ENCODE results near the gene ZC3H12D. TPM values are rescaled to one million over a fixed set of nuclear protein-coding genes. Genes with fewer than 3 reads are reported as not detected.
"Not testable (repeated sequence)": the region's sequence is repeated elsewhere in the genome, so short reads cannot be mapped to it uniquely, and the experiment has no call there.

Gene ZC3H12D
- total and polyA plus RNA-seq, 5 experiments from 2014 or later, result 1.1 to 63.5 (median 1.7) TPM

DNA sequence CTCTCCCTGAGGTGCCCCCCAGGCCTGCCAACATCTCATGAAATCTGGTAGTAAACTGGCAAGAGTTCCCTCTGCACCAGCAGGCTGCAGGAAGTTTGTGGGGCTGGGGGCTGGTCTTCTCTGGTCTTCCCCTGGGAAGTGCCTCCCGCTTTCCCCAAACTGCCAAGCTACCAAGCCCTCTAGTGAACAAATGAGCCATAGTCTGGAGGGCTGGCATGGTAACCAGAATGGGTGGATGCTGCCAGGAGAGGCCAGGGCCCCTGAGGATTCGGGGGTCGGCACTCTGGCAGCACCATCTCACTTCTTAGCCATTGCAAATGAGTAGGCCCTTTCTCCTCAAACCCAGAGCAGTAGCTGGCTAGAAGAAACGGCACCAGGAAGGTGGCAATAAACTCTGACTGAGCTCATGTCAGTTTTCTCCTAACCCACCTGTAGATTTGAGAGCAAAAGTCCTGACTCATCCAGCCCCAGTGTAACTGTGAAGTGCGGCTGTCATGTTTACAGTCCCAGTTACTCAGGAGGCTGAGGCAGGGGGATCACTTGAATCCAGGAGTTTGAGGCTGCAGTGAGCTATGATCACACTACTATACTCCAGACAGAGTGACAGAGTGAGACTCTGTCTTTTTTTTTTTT, 35.9 kb downstream of the ZC3H12D start:
- no peak for ATAC-seq
- H3K27me3 Mint-ChIP-seq, result peaks cover 0 to 8% (median 0%) of the 10 kb centered on the region in 5 donors
- POLR2A ChIA-PET, result no interaction called here
- no peak overlapping the region for H3K4me3 Mint-ChIP-seq
- no peaks in the 10 kb centered on the region for H3K9me3 Mint-ChIP-seq
- no peak for DNase-seq
- H3K36me3 Mint-ChIP-seq, result peaks cover 0 to 16% (median 2%) of the 10 kb centered on the region in 3 donors
- H3K4me1 Mint-ChIP-seq, result peaks cover 0 to 16% (median 6%) of the 10 kb centered on the region in 4 donors
- peak overlapping the region in 2 of 10 donors; percentile 43 to 56 for H3K27ac Mint-ChIP-seq

DNA sequence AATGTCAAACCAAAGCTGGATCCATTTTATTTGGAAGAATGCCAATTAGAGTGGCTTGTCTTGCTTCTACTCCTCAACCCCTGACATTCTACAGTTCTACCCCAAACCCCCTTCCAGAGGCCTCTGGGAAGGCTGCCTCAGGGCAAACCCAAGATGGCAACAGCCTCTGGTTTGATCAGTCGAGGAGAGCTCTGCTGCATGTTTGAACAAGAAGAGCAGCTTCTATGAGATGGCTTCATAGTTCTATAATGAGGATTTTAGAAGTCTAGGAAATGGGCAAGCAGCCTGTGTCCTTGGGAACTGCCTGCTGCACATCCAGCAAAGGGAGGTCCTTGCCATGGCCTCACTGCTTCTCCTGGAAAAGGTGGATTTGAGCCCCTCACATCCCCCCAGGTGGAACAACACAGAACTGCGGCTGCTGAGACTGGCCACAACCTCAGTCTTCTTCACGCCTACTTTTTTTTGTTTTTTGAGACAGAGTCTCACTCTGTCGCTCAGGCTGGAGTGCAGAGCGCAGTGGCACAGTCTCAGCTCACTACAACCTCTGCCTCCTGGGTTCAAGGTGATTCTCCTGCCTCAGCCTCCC, 37.9 kb downstream of the ZC3H12D start:
- Mint-ChIP-seq H3K27me3 (peaks cover 0 to 7% (median 0%) of the 10 kb centered on the region in 5 donors), H3K27ac (peak overlapping the region in 2 of 10 donors; percentile 24 to 43), H3K4me3 (no peak overlapping the region), H3K4me1 (peaks cover 0 to 14% (median 6%) of the 10 kb centered on the region in 4 donors), H3K36me3 (peaks cover 0 to 5% (median 2%) of the 10 kb centered on the region in 3 donors), H3K9me3 (no peaks in the 10 kb centered on the region)
- DNase-seq, result no peak
- no peak for ATAC-seq
- POLR2A ChIA-PET, result interaction anchor here (0.6 kb wide), 1 partner anchor 19 kb away, joined by 3 read pairs; no protein-coding TSS in a partner anchor

DNA sequence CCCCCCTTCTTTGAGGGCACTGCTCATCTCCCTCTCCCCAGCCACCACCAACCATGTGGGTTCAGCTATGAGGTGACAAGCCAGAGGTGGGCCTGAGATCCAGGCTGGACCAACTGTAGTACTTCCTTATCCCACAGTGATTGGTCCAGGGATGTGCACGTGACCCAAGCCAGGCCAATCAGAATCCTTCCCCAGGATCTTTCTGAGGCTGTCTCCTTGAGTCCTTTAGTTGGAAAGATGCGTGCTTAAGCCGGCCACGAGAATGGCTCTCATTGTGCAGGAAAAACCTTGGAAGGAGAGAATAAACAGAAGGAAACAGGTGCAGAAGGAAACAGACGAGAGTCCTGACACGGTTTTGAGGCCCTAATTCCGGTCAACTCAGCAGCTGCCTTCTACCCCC, 39.2 kb downstream of the ZC3H12D start:
- DNase-seq (no peak), ATAC-seq (peak in 1 of 2 donors; percentile 19)
- Mint-ChIP-seq H3K4me1 (peaks cover 0 to 9% (median 5%) of the 10 kb centered on the region in 4 donors), H3K27ac (peak overlapping the region in 1 of 10 donors; percentile 13), H3K9me3 (no peaks in the 10 kb centered on the region), H3K36me3 (peaks cover 0 to 3% (median 2%) of the 10 kb centered on the region in 3 donors), H3K4me3 (no peak overlapping the region), H3K27me3 (peaks cover 0 to 4% (median 0%) of the 10 kb centered on the region in 5 donors)
- POLR2A ChIA-PET, result interaction anchor here (0.5 kb wide), 1 partner anchor 330 kb away, joined by 3 read pairs; no protein-coding TSS in a partner anchor

DNA sequence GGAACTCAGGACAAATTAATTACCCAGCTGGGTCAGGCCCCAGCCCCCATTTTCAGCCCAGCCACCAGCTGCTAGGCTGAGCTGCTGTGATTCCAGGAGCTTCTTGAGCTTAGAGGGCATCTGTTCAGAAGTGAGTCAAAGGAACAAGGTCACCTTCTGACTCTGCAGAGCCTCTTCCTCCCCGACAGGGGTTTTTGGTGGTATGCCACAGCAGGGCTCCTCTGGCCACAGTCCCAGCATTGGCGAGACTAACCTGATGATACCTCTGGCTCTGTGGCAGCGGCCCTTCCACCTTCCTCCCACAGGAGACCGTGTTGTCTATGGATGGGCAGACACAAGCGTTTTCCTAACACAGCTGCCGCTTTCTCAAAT, 39.7 kb downstream of the ZC3H12D start:
- Mint-ChIP-seq H3K4me1 (peaks cover 0 to 6% (median 3%) of the 10 kb centered on the region in 4 donors), H3K9me3 (no peaks in the 10 kb centered on the region), H3K27ac (no peak overlapping the region), H3K36me3 (peaks cover 0 to 2% (median under 1%) of the 10 kb centered on the region in 3 donors), H3K27me3 (peaks cover 0 to 4% (median 0%) of the 10 kb centered on the region in 5 donors), H3K4me3 (no peak overlapping the region)
- DNase-seq, result no peak
- peak in 1 of 2 donors; percentile 10 for ATAC-seq
- POLR2A ChIA-PET, result no interaction called here

DNA sequence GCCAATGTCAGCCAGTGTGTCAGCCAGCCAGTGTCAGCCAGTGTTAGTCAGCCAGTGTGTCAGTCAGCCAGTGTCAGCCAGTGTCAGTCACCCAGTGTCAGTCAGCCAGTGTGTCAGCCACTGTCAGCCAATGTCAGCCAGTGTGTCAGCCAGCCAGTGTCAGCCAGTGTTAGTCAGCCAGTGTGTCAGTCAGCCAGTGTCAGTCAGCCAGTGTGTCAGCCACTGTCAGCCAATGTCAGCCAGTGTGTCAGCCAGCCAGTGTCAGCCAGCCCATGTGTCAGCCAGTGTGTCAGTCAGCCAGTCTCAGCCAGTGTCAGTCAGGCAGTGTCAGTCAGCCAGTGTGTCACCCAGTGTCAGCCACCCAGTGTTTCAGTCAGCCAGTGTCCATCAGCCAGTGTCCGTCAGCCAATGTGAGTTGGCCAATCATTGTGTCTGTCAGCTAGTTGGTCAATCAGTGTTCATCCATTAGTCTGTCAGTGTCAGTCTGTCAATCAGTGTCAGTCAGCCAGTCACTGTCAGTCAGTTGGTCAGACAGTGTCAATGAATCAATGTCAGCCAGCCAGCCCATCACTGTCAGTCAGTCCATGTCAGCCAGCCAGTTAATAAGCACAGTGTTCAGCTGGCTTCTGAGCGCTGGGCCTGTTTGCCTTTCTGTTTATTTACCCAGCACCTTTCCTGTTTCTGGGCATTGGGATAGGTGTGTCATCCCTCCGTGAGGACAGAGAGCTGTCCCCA, 40.3 kb downstream of the ZC3H12D start:
- H3K27ac Mint-ChIP-seq, result peak overlapping the region in 1 of 10 donors; percentile 7
- H3K4me3 Mint-ChIP-seq, H3K4me1 Mint-ChIP-seq, H3K36me3 Mint-ChIP-seq, POLR2A ChIA-PET, H3K9me3 Mint-ChIP-seq, H3K27me3 Mint-ChIP-seq, DNase-seq: not testable (repeated sequence)
- peak in 1 of 2 donors; percentile 5 for ATAC-seq

DNA sequence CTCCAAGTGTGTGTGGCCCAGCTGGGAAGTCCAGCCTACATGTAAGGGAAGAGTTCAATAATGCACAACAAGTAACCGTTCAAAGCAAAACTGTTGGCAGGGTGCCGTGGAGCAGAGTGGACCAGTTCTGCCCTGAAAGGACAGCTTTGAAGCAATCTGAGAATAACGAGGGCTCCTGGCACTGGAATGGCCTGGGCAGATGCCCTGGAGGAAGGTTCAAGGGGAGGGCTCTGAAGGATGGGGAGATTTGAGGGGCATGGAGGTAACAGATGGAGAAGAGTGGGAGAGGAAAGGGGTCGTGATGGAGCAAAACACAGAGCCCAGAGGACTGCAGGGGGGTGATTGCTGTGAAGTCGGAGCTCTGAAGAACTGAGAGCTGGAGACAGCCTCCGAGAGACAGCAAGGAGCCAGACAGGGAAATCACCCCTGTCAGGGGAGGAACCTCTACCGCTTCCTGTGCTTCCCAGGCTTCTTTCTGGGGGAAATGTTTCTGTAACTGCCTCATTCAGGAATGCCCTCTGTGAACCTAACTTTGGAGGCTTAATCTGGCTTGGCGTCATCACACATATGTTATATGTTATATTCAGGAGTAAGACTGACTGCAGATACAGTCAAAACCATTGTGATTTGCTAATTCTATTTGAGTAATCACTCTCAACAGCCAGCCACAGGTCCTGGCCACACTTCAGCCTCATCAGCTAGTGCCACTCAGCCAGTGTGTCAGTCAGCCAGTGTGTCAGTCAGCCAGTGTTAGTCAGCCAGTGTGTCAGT, 41.2 kb downstream of the ZC3H12D start:
- no peaks in the 10 kb centered on the region for H3K27me3 Mint-ChIP-seq
- DNase-seq (no peak), ATAC-seq (no peak)
- peaks cover 0 to 8% (median 0%) of the 10 kb centered on the region in 4 donors for H3K4me1 Mint-ChIP-seq
- H3K27ac Mint-ChIP-seq, result peak overlapping the region in 2 of 10 donors; percentile 8 to 38
- H3K4me3 Mint-ChIP-seq, result no peak overlapping the region
- POLR2A ChIA-PET, result no interaction called here
- no peaks in the 10 kb centered on the region for H3K9me3 Mint-ChIP-seq
- H3K36me3 Mint-ChIP-seq, result peaks cover 0 to 2% (median 0%) of the 10 kb centered on the region in 3 donors

DNA sequence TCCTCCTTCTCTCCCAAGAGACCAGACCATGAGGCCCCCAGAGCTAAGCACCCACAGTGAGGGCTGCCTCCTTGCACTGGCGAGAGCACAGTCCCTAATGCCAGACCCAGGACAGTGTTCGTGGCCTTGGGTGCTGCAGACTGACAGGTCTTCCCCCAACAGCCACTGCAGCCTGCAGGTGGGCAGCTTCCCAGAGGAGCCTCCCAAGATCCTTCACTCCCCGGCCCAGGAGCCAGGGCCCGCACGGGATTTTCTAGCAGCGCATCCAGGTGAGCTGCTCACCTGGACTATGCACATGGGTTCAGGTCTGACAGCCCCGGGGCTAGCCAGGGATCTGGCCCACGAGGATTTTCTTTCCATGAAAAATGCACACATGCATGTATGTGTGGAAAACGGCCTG, 43.1 kb downstream of the ZC3H12D start:
- POLR2A ChIA-PET, result no interaction called here

DNA sequence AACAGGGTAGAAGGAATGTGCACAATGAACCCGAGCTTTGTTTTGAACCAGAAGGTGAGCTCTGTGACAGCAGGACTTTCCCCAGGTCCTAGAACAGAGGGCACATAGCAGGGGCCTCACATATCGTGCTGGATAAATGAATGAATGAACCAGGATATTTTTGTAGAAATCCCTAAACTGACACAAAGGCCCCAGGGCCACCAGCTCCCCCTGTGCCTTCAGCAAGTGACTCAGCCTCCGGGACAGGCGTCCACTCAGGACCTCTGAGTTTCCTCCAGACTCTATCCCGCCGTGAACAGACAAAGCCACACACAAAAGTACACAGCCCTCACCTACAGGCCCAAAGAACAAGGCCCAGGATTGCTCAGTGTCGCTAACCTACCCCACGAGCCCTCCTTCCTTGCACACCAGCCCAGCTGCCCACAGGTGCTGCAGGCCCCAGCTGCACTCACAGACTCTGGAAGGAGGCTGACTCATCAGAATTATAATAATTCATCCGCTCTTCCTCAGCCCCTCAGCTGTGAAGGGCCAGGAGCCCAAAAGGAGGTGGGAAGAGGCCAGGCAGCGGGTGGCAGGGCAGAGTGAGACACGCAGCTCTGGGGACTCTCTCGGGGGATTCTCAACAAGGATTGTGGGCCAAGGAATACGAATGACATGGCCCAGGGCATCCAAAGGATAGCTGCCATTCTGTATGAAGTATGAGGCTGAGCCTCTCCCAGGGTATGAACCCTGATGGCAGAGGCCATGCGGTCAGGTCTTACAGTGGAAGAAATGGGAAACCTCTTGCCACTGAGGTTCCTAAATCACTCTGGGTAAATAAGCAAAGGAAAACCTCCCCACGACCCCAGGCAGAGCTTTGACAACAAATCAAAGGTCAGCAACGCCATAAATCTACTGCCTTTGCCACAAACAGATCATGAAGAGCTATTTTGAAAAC, 43.8 kb downstream of the ZC3H12D start:
- no peaks in the 10 kb centered on the region for H3K27me3 Mint-ChIP-seq
- ATAC-seq, result no peak
- POLR2A ChIA-PET, result no interaction called here
- no peak for DNase-seq
- peak overlapping the region in 2 of 10 donors; percentile 6 to 40 for H3K27ac Mint-ChIP-seq
- no peaks in the 10 kb centered on the region for H3K9me3 Mint-ChIP-seq
- peaks cover 4 to 17% (median 9%) of the 10 kb centered on the region in 4 donors for H3K4me1 Mint-ChIP-seq
- H3K4me3 Mint-ChIP-seq, result no peak overlapping the region
- no peaks in the 10 kb centered on the region for H3K36me3 Mint-ChIP-seq

More for the DNA sequence above, 43.1 kb downstream of the ZC3H12D start:
- no peaks in the 10 kb centered on the region for H3K9me3 Mint-ChIP-seq
- no peak overlapping the region for H3K27ac Mint-ChIP-seq
- ATAC-seq (no peak), DNase-seq (no peak)
- no peaks in the 10 kb centered on the region for H3K27me3 Mint-ChIP-seq
- H3K4me3 Mint-ChIP-seq, result no peak overlapping the region
- no peaks in the 10 kb centered on the region for H3K36me3 Mint-ChIP-seq
- H3K4me1 Mint-ChIP-seq, result peaks cover 4 to 17% (median 9%) of the 10 kb centered on the region in 4 donors

DNA sequence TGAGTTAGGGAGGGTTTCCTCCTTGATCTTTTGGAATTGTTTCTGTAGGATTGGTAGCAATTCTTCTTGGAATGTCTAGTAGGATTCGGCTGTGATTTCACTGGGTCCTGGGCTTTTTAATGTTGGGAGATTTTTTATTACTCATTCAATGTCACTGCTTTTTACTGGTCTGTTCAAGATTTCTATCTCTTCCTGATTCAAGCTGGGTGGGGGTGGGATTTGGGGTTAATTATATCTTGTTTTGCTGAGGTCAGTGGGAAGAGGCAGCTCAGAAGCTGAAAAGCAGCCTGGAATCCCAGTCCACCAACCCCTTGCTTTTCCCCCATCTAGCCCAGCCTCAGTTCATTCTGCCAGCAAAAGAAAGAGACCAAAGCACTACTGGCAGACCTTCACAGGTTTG, 45.2 kb downstream of the ZC3H12D start:
- Mint-ChIP-seq H3K27ac (peak overlapping the region in 1 of 10 donors; percentile 45), H3K27me3 (no peaks in the 10 kb centered on the region), H3K9me3 (no peaks in the 10 kb centered on the region), H3K36me3 (no peaks in the 10 kb centered on the region), H3K4me3 (no peak overlapping the region), H3K4me1 (peaks cover 4 to 17% (median 9%) of the 10 kb centered on the region in 4 donors)
- ATAC-seq (no peak), DNase-seq (no peak)
- POLR2A ChIA-PET, result no interaction called here

DNA sequence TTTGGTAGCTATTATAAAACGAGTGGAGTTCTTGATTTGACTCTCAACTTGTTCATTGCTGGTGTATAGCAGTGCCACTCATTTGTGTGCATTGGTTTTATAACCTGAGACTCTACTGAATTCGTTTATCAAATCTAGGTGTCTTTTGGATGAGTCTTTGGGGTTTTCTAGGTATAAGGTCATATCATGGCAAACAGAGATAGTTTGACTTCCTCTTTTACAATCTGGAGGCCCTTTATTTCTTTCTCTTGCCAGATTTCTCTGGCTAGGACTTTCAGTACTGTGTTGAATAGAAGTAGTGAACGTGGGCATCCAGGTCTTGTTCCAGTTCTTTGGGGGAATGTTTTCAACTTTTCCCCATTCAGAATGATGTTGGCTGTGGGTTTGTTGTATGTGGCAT, 46.0 kb downstream of the ZC3H12D start:
- no peaks in the 10 kb centered on the region for H3K36me3 Mint-ChIP-seq
- no peaks in the 10 kb centered on the region for H3K9me3 Mint-ChIP-seq
- peak overlapping the region in 2 of 10 donors; percentile 39 to 47 for H3K27ac Mint-ChIP-seq
- H3K27me3 Mint-ChIP-seq, result no peaks in the 10 kb centered on the region
- POLR2A ChIA-PET, result interaction anchor here (0.7 kb wide), 1 partner anchor 19 kb away, joined by 3 read pairs; no protein-coding TSS in a partner anchor
- DNase-seq (no peak), ATAC-seq (no peak)
- H3K4me1 Mint-ChIP-seq, result peaks cover 4 to 17% (median 9%) of the 10 kb centered on the region in 4 donors
- H3K4me3 Mint-ChIP-seq, result no peak overlapping the region

DNA sequence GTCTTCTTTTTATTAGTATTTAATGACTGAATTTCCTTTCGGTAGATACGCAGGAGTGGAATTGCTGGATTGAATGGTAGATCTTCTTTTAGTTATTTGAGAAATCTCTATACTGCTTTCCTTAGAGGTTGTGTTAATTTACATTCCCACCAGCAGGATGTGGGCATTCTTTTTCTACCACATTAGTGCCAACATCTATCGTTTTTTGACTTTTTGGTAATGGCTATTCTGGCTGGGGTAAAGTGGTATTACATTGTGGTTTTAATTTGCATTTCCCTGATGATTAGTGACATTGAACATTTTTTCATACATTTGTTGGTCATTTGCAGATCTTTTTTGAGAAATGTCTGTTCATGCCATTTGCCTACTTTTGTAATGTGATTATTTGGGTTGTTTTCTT, 47.6 kb downstream of the ZC3H12D start:
- Mint-ChIP-seq H3K36me3 (no peaks in the 10 kb centered on the region), H3K27ac (no peak overlapping the region), H3K4me3 (no peak overlapping the region), H3K9me3 (no peaks in the 10 kb centered on the region), H3K4me1 (peaks cover 4 to 18% (median 9%) of the 10 kb centered on the region in 4 donors), H3K27me3 (no peaks in the 10 kb centered on the region)
- POLR2A ChIA-PET, result no interaction called here
- ATAC-seq (no peak), DNase-seq (no peak)

Measured in naive thymus-derived CD8-positive, alpha-beta T cell (primary cell).